Small intestine (tissue), 7 donors: ENCODE measurements around the gene ING1. TPM values are rescaled to one million over a fixed set of nuclear protein-coding genes. Genes with fewer than 3 reads are reported as not detected.
"Not testable (repeated sequence)": the region's sequence is repeated elsewhere in the genome, so short reads cannot be mapped to it uniquely, and the experiment has no call there.

Experiments used
- DNase-seq, 2 donors: peaks; one replicate each; pipeline versions ENCODE4 v3.0.0 to v3.0.0-alpha.2; 2013
- FAIRE-seq: peaks from 2 replicates; lab custom pipeline; 2012; peaks lifted over from hg19 to GRCh38; lab: Jason Lieb, UNC
- H3K27ac ChIP-seq, 3 donors: one replicate each; pipeline ENCODE4 v1.5.1; 2013; ENCODE audit warnings: low read length in 2 of 3, mild to moderate bottlenecking in 2 of 3, control low read depth in 1 of 3, inconsistent platforms in 1 of 3, low read depth in 1 of 3, moderate library complexity in 1 of 3
- H3K27me3 ChIP-seq, 3 donors: one replicate each; pipeline ENCODE4 v1.6.1; 2013; ENCODE audit warnings: low read length in 3 of 3, inconsistent platforms in 1 of 3; ENCODE audit not compliant: control insufficient read depth in 3 of 3, insufficient read depth in 3 of 3
- H3K36me3 ChIP-seq, 3 donors: one replicate each; pipeline ENCODE4 v1.6.1; 2013; ENCODE audit warnings: low read length in 3 of 3, inconsistent platforms in 1 of 3, low read depth in 1 of 3, mild to moderate bottlenecking in 1 of 3, moderate library complexity in 1 of 3; ENCODE audit not compliant: control insufficient read depth in 3 of 3, insufficient read depth in 2 of 3
- H3K4me1 ChIP-seq, 3 donors: one replicate each; pipeline ENCODE4 v1.6.1; 2013; ENCODE audit warnings: low read length in 2 of 3, inconsistent platforms in 1 of 3, low read depth in 1 of 3, mild to moderate bottlenecking in 1 of 3, moderate library complexity in 1 of 3; ENCODE audit not compliant: control insufficient read depth in 3 of 3, insufficient read depth in 2 of 3
- H3K4me3 ChIP-seq, 3 donors: one replicate each; pipeline ENCODE4 v1.5.1; 2013; ENCODE audit warnings: low read length in 3 of 3, control low read depth in 1 of 3, inconsistent platforms in 1 of 3, low read depth in 1 of 3, mild to moderate bottlenecking in 1 of 3, moderate library complexity in 1 of 3
- H3K9me3 ChIP-seq, 2 donors: one replicate each; pipeline ENCODE4 v1.6.1; 2013; ENCODE audit warnings: low read depth in 1 of 2, low read length in 1 of 2; ENCODE audit not compliant: control insufficient read depth in 2 of 2, insufficient read depth in 1 of 2
- WGBS, 3 donors: extraction: QIAGEN DNeasy Blood & Tissue Kit; methylation state at CpG; one replicate each; pipeline ENCODE4 v1.1.7; 2013; 5-methylcytosine and 5-hydroxymethylcytosine counted together
- polyA plus RNA-seq, 4 donors: library from polyadenylated mRNA; stranded (reverse) in 3 of 4; unstranded in 1 of 4; fragments of 200-250 nt in 3 of 4; fragments of 120-200 nt in 1 of 4; gene quantifications; one replicate each; pipeline versions ENCODE4 v1.2.1 to v1.2.3, GENCODE V29; 2013
- donor health status: healthy with polysubstance abuse.
- donor health status: control.
- donor health status: control.
- donor health status: Bipolar disorder and iron deficiency.
- donor health status: healthy.

ING1 gene
- polyA plus RNA-seq, 4 donors, result 10.8 to 18.6 (median 15.1) TPM

DNA sequence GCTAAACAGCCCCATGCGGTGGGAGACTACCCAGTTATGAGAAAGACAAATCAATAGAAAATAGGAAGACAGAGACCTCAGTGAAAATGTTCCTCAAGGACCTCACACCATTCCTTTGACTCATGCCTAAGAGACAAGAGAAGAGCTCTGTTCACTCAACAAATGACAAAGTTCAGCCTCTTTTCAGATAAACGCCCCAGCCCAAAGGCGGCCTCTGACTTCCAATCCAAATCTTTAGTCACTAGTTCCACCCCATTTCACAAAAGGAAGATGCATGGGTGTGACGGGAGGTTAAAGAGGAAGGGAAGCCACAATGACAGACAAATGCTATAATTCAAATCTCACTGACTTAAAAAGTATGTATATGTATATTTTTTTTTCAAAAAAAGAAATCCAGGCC lies 15.7 kb upstream of the ING1 start:
- no peak overlapping the region for H3K4me3 ChIP-seq
- H3K36me3 ChIP-seq, result peaks cover 10 to 69% (median 20%) of the 10 kb centered on the region in 3 donors
- no peak overlapping the region for H3K27ac ChIP-seq
- no peaks in the 10 kb centered on the region for H3K9me3 ChIP-seq
- no peaks in the 10 kb centered on the region for H3K27me3 ChIP-seq
- WGBS, 3 donors, result 69 to 90% (median 90%) methylated on average over 4 of the region's 4 CpGs
- H3K4me1 ChIP-seq, result no peaks in the 10 kb centered on the region
- no peak for FAIRE-seq
- DNase-seq, result no peak

DNA sequence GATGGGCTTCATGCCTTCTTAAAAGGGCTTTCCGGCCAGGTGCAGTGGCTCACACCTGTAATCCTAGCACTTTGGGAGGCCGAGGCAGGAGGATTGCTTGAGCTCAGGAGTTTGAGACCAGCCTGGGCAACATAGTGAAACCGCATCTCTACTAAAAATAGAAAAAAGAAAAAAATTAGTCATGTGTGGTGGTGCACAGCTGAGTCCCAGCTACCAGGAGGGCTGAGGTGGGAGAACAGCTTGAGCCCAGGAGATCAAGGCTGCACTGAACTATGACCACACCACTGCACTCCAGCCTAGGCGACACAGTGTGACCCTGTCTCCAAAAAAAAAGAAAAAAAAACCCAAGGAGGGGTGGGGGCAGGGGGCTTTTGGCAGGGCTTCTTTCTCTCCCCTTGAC lies 14.8 kb upstream of the ING1 start:
- no peak for FAIRE-seq
- no peak overlapping the region for H3K27ac ChIP-seq
- no peaks in the 10 kb centered on the region for H3K27me3 ChIP-seq
- no peak for DNase-seq
- H3K4me3 ChIP-seq, result no peak overlapping the region
- H3K36me3 ChIP-seq, result peaks cover 7 to 68% (median 20%) of the 10 kb centered on the region in 3 donors
- H3K4me1 ChIP-seq, result peaks cover 0 to 3% (median 0%) of the 10 kb centered on the region in 3 donors
- 86 to 92% (median 89%) methylated on average over 4 of the region's 4 CpGs for WGBS, 3 donors
- H3K9me3 ChIP-seq, result no peaks in the 10 kb centered on the region

DNA sequence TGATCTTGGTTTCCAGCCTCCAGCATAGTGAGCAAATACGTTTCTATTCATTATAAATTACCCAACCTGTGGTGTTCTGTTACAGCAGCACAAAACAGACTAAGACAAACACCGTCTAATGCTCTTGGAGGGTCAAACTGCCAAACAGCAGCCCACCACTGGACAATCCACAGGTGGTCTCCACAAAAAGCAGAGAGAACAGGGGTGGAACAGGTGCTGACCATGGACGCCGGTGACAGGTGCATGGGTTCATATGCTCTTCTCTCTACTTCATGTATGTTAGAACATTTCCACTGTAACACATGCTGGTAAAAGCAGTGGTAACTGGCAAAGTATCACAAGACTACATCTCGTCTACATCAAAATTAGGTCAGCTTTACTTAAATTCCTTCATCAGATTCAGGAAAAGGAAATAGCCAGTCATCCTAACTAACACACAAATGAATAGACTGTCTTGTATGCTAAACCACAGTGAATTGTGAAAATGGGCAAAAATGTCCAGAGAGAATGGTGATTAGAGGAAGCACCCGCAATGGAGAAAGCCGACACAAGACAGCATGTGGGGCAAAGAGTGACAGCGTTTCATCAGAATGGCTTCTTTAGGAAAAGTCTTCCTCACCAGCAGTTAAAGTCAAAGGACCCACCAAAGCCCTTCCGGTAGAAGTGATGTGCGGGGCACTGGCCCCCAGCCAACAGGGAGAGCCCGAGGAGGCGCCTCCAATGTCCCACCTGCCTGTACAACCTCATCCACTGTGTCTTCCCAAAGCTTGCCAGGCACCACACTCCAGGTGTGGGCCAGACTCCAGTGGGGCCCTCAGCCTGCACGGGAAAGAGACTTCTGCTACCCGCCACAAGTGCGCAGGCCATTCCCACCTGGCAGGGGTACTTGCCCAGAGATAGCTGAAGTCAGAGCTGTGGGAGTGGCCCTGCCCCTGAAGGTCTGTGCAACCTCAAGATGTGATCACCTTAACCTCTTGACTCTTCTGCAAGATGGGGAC lies 14.1 kb upstream of the ING1 start:
- no peak overlapping the region for H3K4me3 ChIP-seq
- peaks cover 7 to 60% (median 20%) of the 10 kb centered on the region in 3 donors for H3K36me3 ChIP-seq
- DNase-seq (no peak), FAIRE-seq (no peak)
- no peaks in the 10 kb centered on the region for H3K9me3 ChIP-seq
- no peaks in the 10 kb centered on the region for H3K27me3 ChIP-seq
- WGBS, 3 donors, result 86 to 90% (median 90%) methylated on average over 15 of the region's 15 CpGs
- no peak overlapping the region for H3K27ac ChIP-seq
- peaks cover 0 to 10% (median 0%) of the 10 kb centered on the region in 3 donors for H3K4me1 ChIP-seq

DNA sequence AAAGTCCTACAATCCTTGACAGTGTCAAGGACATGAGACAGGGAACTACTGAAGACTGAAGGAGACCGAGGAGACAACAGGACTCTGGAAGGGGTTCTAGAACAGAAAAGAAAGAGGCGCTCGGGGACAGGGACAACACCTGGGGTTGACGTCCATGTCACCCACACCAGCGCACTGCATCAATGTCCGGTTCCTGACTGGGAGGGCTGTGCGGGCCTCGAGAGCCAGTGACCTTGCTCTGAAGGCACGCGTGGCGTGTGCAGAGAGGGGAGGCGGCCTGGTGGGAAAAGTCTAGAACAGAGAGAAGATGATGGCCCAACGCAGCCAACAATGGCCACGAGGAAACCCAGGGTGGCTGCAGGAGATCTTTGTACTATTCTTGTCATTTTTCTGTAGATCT lies 13.3 kb upstream of the ING1 start:
- Histone ChIP-seq H3K27ac (no peak overlapping the region), H3K4me1 (peaks cover 0 to 16% (median 5%) of the 10 kb centered on the region in 3 donors), H3K27me3 (no peaks in the 10 kb centered on the region), H3K9me3 (no peaks in the 10 kb centered on the region), H3K4me3 (no peak overlapping the region), H3K36me3 (peaks cover 7 to 57% (median 16%) of the 10 kb centered on the region in 3 donors)
- 93 to 94% (median 93%) methylated on average over 14 of the region's 14 CpGs for WGBS, 3 donors
- FAIRE-seq, result no peak
- DNase-seq, result no peak

DNA sequence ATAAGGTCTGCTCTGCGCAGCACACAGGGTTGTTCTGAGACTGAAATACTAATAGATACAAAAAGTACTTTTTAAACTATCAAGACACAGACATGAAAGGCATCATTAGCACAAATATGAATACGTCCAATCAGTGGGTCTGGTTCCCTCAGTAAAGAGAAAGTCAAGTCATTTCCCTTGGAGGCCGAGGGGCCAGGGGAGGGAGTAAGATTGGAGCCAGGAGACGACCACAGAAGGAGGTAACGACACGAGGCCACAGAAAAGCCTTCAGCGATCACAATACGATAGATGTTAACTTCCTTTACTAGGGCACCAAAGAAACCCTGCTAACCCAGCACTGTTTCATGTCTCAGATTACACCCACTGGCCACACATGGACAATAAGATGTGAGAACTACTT lies 12.9 kb upstream of the ING1 start:
- H3K36me3 ChIP-seq, result peaks cover 7 to 57% (median 16%) of the 10 kb centered on the region in 3 donors
- no peak overlapping the region for H3K27ac ChIP-seq
- H3K9me3 ChIP-seq, result no peaks in the 10 kb centered on the region
- peaks cover 0 to 18% (median 5%) of the 10 kb centered on the region in 3 donors for H3K4me1 ChIP-seq
- WGBS, 3 donors, result 83% methylated on average over 8 of the region's 8 CpGs
- no peak for DNase-seq
- FAIRE-seq, result no peak
- no peaks in the 10 kb centered on the region for H3K27me3 ChIP-seq
- H3K4me3 ChIP-seq, result no peak overlapping the region

DNA sequence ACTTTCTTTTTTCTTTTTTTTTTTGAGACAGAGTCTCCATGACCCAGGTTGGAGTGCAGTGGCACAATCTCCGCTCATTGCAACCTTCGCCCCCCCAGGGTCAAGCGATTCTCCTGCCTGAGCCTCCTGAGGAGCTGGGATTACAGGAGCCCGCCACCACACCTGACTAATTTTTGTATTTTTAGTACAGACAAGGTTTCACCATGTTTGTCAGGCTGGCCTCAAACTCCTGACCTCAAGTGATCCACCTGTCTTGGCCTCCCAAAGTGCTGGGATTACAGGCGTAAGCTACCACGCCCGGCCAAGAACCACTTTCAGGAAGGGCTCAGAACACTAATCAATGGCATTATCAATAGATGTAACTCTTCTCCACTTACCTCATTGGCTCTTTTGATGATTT lies 12.4 kb upstream of the ING1 start:
- not testable (repeated sequence) for FAIRE-seq, DNase-seq, H3K9me3 ChIP-seq, H3K27ac ChIP-seq, H3K4me3 ChIP-seq, H3K27me3 ChIP-seq
- Histone ChIP-seq H3K36me3 (peaks cover 7 to 57% (median 16%) of the 10 kb centered on the region in 3 donors), H3K4me1 (peaks cover 0 to 18% (median 5%) of the 10 kb centered on the region in 3 donors)
- 96 to 99% (median 98%) methylated on average over 7 of the region's 7 CpGs for WGBS, 3 donors

DNA sequence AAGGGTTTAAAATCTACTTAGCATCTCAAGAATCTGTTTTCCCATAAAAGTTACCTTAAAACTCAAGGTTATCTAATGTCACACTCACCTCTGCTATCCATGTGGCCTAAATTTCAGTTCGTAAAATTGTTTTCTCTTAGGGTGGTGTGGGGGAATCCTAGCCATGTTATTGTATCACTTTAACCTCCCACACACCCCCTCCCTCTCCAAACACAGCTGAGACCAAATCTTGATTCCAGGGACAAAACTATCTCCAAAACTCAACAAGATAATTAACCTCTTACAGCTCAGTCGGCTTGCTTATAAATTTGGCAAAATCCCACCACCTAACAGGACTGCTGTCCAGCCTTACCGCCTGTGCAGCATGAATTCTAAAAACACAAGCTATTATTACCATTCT lies 11.4 kb upstream of the ING1 start:
- Histone ChIP-seq H3K36me3 (peaks cover 7 to 51% (median 12%) of the 10 kb centered on the region in 3 donors), H3K27me3 (no peaks in the 10 kb centered on the region), H3K27ac (no peak overlapping the region), H3K9me3 (no peaks in the 10 kb centered on the region), H3K4me1 (peaks cover 0 to 24% (median 5%) of the 10 kb centered on the region in 3 donors), H3K4me3 (no peak overlapping the region)
- no peak for DNase-seq
- FAIRE-seq, result no peak
- 52 to 70% (median 64%) methylated on average over 3 of the region's 3 CpGs for whole genome bisulfite sequencing, 3 donors

DNA sequence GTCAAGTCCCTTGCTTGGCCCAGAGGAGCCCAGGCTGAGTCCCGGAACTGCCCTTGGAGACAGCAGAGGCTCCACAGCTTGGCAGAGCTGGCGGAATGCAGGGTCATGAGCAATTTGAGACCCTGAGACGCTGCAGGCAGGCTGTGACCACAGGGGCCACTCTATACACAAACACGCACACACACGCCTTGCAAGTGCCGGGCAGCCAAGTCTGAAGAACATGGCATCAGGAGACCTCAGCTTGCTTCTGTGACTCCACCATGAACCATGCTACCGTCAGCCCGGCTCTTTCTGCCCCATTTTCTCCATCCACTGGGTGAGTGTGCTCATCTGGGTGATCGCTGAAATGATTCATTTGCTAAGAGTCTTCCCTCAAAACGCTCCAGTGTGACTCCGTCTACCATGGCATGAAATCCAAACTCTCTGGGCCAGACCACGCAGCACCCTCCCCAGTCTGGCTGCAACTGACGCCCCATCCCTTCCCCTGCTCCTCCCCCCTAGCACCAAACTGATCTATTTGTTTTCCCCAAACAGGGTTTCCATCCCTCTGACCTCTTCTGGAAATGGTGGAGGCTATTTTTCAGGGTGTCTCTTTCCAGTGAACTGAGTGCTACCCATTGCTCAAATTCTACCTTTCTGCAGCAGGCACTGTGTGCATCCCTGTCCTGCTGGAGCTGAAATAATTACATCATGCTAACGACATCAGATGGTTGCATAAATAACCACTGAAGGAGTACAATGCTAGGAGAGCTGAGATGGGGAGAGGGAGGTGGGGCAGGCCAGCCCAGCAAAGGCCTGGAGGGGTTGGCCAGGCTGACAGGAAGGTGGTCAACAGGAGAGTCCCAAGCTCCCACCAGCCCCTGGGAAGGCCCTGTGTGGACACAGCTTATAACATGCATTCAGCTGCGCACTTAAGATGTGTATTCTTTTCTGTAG lies 10.6 kb upstream of the ING1 start:
- Histone ChIP-seq H3K36me3 (peaks cover 7 to 46% (median 12%) of the 10 kb centered on the region in 3 donors), H3K4me1 (peaks cover 0 to 24% (median 5%) of the 10 kb centered on the region in 3 donors)

More for the DNA sequence above, 10.6 kb upstream of the ING1 start:
- no peak overlapping the region for H3K4me3 ChIP-seq
- H3K27me3 ChIP-seq, result no peaks in the 10 kb centered on the region
- FAIRE-seq (no peak), DNase-seq (no peak)
- 85 to 91% (median 87%) methylated on average over 15 of the region's 15 CpGs for WGBS, 3 donors
- no peak overlapping the region for H3K27ac ChIP-seq
- H3K9me3 ChIP-seq, result no peaks in the 10 kb centered on the region
